Measurements from ENCODE around the gene NOX3.

NOX3 gene, protein sequence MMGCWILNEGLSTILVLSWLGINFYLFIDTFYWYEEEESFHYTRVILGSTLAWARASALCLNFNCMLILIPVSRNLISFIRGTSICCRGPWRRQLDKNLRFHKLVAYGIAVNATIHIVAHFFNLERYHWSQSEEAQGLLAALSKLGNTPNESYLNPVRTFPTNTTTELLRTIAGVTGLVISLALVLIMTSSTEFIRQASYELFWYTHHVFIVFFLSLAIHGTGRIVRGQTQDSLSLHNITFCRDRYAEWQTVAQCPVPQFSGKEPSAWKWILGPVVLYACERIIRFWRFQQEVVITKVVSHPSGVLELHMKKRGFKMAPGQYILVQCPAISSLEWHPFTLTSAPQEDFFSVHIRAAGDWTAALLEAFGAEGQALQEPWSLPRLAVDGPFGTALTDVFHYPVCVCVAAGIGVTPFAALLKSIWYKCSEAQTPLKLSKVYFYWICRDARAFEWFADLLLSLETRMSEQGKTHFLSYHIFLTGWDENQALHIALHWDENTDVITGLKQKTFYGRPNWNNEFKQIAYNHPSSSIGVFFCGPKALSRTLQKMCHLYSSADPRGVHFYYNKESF

GRCh38 chr6:155455766-155456165 is at the start of gene NOX3:
Gene NOX3 (minus strand): TSS chr6:155455839. CDS start chr6:155455800, 39 bp downstream.
- H3K27me3 ChIP-seq (ENCODE audit: control insufficient read depth, low read length) = no peaks in the 10 kb centered on the region
- H3K4me2 ChIP-seq (ENCODE audit: low read length) = no peak within 1 kb of the TSS
- no peaks in the 10 kb centered on the region for H3K9me2 ChIP-seq (replicated peaks; ENCODE audit: control insufficient read depth, low read length)
- no peaks in the 10 kb centered on the region for H3K36me3 ChIP-seq (ENCODE audit: control insufficient read depth, low read length)
- H3F3A ChIP-seq (ENCODE audit: control insufficient read depth, insufficient read depth) = no peaks in the 10 kb centered on the region
- H3K4me3 ChIP-seq (ENCODE audit: low read length) = no peak within 1 kb of the TSS
- H3K9me3 ChIP-seq (ENCODE audit: control insufficient read depth, insufficient read depth, low read length) = no peaks in the 10 kb centered on the region
- H3K4me1 ChIP-seq (ENCODE audit: control insufficient read depth, low read length) = peaks cover 25% of the 10 kb centered on the region
- H4K20me1 ChIP-seq (ENCODE audit: control insufficient read depth, insufficient read depth, low read depth, low read length) = no peaks in the 10 kb centered on the region
- no peaks in the 10 kb centered on the region for H3K79me2 ChIP-seq (ENCODE audit: control insufficient read depth, low read length)
- TF ChIP-seq, protein P1, sequence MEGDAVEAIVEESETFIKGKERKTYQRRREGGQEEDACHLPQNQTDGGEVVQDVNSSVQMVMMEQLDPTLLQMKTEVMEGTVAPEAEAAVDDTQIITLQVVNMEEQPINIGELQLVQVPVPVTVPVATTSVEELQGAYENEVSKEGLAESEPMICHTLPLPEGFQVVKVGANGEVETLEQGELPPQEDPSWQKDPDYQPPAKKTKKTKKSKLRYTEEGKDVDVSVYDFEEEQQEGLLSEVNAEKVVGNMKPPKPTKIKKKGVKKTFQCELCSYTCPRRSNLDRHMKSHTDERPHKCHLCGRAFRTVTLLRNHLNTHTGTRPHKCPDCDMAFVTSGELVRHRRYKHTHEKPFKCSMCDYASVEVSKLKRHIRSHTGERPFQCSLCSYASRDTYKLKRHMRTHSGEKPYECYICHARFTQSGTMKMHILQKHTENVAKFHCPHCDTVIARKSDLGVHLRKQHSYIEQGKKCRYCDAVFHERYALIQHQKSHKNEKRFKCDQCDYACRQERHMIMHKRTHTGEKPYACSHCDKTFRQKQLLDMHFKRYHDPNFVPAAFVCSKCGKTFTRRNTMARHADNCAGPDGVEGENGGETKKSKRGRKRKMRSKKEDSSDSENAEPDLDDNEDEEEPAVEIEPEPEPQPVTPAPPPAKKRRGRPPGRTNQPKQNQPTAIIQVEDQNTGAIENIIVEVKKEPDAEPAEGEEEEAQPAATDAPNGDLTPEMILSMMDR (IDR thresholded peaks at IDR 0.05; ENCODE audit: low read depth, low read length, poor library complexity, severe bottlenecking) = no peak
- TF ChIP-seq EZH2phosphoT487 (IDR thresholded peaks at IDR 0.05; ENCODE audit: borderline replicate concordance, low read length) = no peak
- no peak within 1 kb of the TSS for H3K27ac ChIP-seq (ENCODE audit: low read depth, low read length)

DNA sequence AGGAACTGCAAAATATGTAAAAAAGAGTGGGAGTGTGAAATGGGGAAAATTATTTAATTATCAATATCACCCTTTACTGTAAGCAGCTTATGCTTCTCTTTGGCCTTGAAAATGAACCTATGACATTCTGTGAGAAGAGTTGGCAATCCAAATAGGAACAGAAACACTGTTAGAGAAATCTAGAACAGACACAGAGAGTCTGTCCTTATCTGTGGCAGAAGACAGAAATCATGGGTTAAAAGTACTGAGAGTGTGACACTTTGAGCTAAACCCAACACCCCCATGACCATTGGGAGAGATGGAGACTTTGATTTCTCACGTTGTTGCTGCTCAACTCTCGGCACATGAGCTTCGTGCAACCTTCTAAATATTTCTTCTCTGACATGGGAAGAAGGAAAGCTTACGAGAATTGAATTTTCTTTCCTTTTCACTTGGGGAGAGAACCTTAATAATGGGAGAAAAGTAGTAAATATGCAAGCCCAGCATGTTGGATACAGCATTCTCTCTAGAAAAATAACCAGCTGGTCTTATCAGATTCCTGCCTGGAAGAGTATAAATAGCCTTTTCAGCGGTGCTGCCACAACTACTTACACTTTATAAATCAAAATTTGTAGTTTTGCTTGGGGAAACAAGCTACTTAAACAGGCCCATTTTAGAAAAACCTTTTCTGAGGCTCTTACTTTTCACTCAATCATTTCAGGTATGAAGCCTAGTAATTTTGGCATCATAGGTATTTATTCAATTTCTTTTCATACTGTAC is 49.4 kb upstream of the NOX3 start:
- Histone ChIP-seq H3K36me3 (ENCODE audit: control insufficient read depth, low read length) (no peaks in the 10 kb centered on the region), H3K4me2 (ENCODE audit: low read length) (no peak overlapping the region), H3K27me3 (ENCODE audit: control insufficient read depth, low read length) (no peaks in the 10 kb centered on the region), H3F3A (ENCODE audit: control insufficient read depth, insufficient read depth) (no peaks in the 10 kb centered on the region), H3K9me3 (ENCODE audit: control insufficient read depth, insufficient read depth, low read length) (no peaks in the 10 kb centered on the region; the same call in 1 of the 2 replicates), H3K27ac (ENCODE audit: low read depth, low read length) (no peak overlapping the region), H3K4me1 (ENCODE audit: control insufficient read depth, low read length) (no peaks in the 10 kb centered on the region), H4K20me1 (ENCODE audit: control insufficient read depth, insufficient read depth, low read depth, low read length) (no peaks in the 10 kb centered on the region), H3K79me2 (ENCODE audit: control insufficient read depth, low read length) (no peaks in the 10 kb centered on the region), H3K9me2 (replicated peaks; ENCODE audit: control insufficient read depth, low read length) (no peaks in the 10 kb centered on the region), H3K4me3 (ENCODE audit: low read length) (no peak overlapping the region)
- TF ChIP-seq, protein P1 (IDR thresholded peaks at IDR 0.05; ENCODE audit: low read depth, low read length, poor library complexity, severe bottlenecking) = no peak
- no peak for TF ChIP-seq EZH2phosphoT487 (IDR thresholded peaks at IDR 0.05; ENCODE audit: borderline replicate concordance, low read length)

GRCh38 chr6:155502393-155502792 is 46.8 kb upstream of the NOX3 start:
- H3K27me3 ChIP-seq (ENCODE audit: control insufficient read depth, low read length) = no peaks in the 10 kb centered on the region
- TF ChIP-seq, protein P1 (IDR thresholded peaks at IDR 0.05; ENCODE audit: low read depth, low read length, poor library complexity, severe bottlenecking) = no peak
- TF ChIP-seq EZH2phosphoT487 (IDR thresholded peaks at IDR 0.05; ENCODE audit: borderline replicate concordance, low read length) = no peak
- no peaks in the 10 kb centered on the region for H3K9me3 ChIP-seq (ENCODE audit: control insufficient read depth, insufficient read depth, low read length)

More at GRCh38 chr6:155502393-155502792, 46.8 kb upstream of the NOX3 start:
- Histone ChIP-seq H3K4me2 (ENCODE audit: low read length) (no peak overlapping the region), H3K27ac (ENCODE audit: low read depth, low read length) (no peak overlapping the region), H3K4me1 (ENCODE audit: control insufficient read depth, low read length) (peaks cover 9% of the 10 kb centered on the region), H4K20me1 (ENCODE audit: control insufficient read depth, insufficient read depth, low read depth, low read length) (no peaks in the 10 kb centered on the region), H3K36me3 (ENCODE audit: control insufficient read depth, low read length) (no peaks in the 10 kb centered on the region), H3F3A (ENCODE audit: control insufficient read depth, insufficient read depth) (no peaks in the 10 kb centered on the region), H3K4me3 (ENCODE audit: low read length) (no peak overlapping the region), H3K79me2 (ENCODE audit: control insufficient read depth, low read length) (no peaks in the 10 kb centered on the region), H3K9me2 (replicated peaks; ENCODE audit: control insufficient read depth, low read length) (no peaks in the 10 kb centered on the region)

Data from DOHH2 (cell line).